NCI-H345 treated with DMSO at 0.1 percent for 48 hours (cell line): ENCODE measurements around the gene OR5L1.

ENCODE experiments used
- DNase-seq: peaks from one replicate; lab custom pipeline; 2025; ENCODE audit not compliant: unreplicated experiment; lab: John Stamatoyannopoulos, UW

OR5L1 gene

GRCh38 chr11:55811067-55811466, at the start of gene OR5L1:
Gene OR5L1 (plus strand): TSS chr11:55811367. CDS start chr11:55811467, 100 bp downstream.
- DNase-seq = no peak

GRCh38 chr11:55773138-55773537, 38.0 kb upstream of the OR5L1 start, which contains the start of gene OR5D13:
Gene OR5D13 (plus strand): TSS chr11:55773438. CDS start chr11:55773438, 0 bp downstream.
- no peak for DNase-seq

- DNase-seq = no peak
These were observed 19.6 kb upstream of the OR5L1 start for GRCh38 chr11:55791606-55792005.

GRCh38 chr11:55793321-55793720, 17.8 kb upstream of the OR5L1 start:
- DNase-seq = no peak

GRCh38 chr11:55795256-55795655, 15.9 kb upstream of the OR5L1 start, which contains the start of gene OR5D14:
Gene OR5D14 (plus strand): TSS chr11:55795556. CDS start chr11:55795556, 0 bp downstream.
- no peak for DNase-seq

GRCh38 chr11:55806248-55806647, 4.9 kb upstream of the OR5L1 start:
- DNase-seq = no peak

- DNase-seq = no peak
These were observed 8.2 kb downstream of the OR5L1 start, which contains the start of gene OR5D18 for GRCh38 chr11:55819330-55819729. Gene OR5D18 (plus strand): TSS chr11:55819630. CDS start chr11:55819630, 0 bp downstream.

GRCh38 chr11:55826919-55827318, 15.8 kb downstream of the OR5L1 start, which contains the start of gene OR5L2:
Gene OR5L2 (plus strand): TSS chr11:55827219. CDS start chr11:55827219, 0 bp downstream.
- no peak for DNase-seq

- DNase-seq = no peak
These were observed 27.3 kb downstream of the OR5L1 start, which contains the start of gene OR5D16 for GRCh38 chr11:55838452-55838851. Gene OR5D16 (plus strand): TSS chr11:55838752. CDS start chr11:55838752, 0 bp downstream.

GRCh38 chr11:55847453-55847852, 36.3 kb downstream of the OR5L1 start:
- DNase-seq = no peak

GRCh38 chr11:55849037-55849436, 37.9 kb downstream of the OR5L1 start:
- DNase-seq = no peak

GRCh38 chr11:55852141-55852540, 41.0 kb downstream of the OR5L1 start:
- no peak for DNase-seq

GRCh38 chr11:55854704-55855103, 43.5 kb downstream of the OR5L1 start:
- DNase-seq = no peak
